ENCODE measurements around the gene ARFGAP1. TPM values are rescaled to one million over a fixed set of nuclear protein-coding genes. Genes with fewer than 3 reads are reported as not detected.
A peak's percentile ranks its signal among the peaks of the same experiment; 100 is the strongest.

The ARFGAP1 gene
- total RNA-seq, 2 experiments from 2014 or later = 73.4 to 77.6 TPM

GRCh38 chr20:63232235-63233060 lies 40.2 kb upstream of the ARFGAP1 start:
- ATAC-seq (no peak), DNase-seq (no peak)
- intact Hi-C loops (cut with DNase I, micrococcal nuclease) = loop anchor here in 1 of 2 experiments (5.0 kb wide), 1 partner anchor 175 kb away; no protein-coding TSS in a partner anchor
- ChIA-PET POLR2A (no interaction called here), CTCF (interaction anchor here (2.4 kb wide), 1 partner anchor 9 kb away, joined by 15 read pairs; no protein-coding TSS in a partner anchor)
- no peaks in the 10 kb centered on the region for H3K36me3 Mint-ChIP-seq (ENCODE audit: low read depth)
- H3K27ac Mint-ChIP-seq = no peak overlapping the region
- H3K4me3 Mint-ChIP-seq = no peak overlapping the region
- H3K4me1 Mint-ChIP-seq = peaks cover 2% of the 10 kb centered on the region
- peaks cover 16% of the 10 kb centered on the region for H3K27me3 Mint-ChIP-seq
- H3K9me3 Mint-ChIP-seq (ENCODE audit: low read depth) = no peaks in the 10 kb centered on the region

- no peak overlapping the region for H3K4me3 Mint-ChIP-seq
- H3K27ac Mint-ChIP-seq = no peak overlapping the region
- H3K9me3 Mint-ChIP-seq (ENCODE audit: low read depth) = no peaks in the 10 kb centered on the region
- H3K4me1 Mint-ChIP-seq = peaks cover 2% of the 10 kb centered on the region
- ATAC-seq (no peak), DNase-seq (no peak)
- no peaks in the 10 kb centered on the region for H3K36me3 Mint-ChIP-seq (ENCODE audit: low read depth)
- H3K27me3 Mint-ChIP-seq = peaks cover 16% of the 10 kb centered on the region
- POLR2A ChIA-PET = no interaction called here
- CTCF ChIA-PET = interaction anchor here (2.4 kb wide), 1 partner anchor 10 kb away, joined by 15 read pairs; no protein-coding TSS in a partner anchor
- intact Hi-C loops (cut with DNase I, micrococcal nuclease) = loop anchor here in 1 of 2 experiments (5.0 kb wide), 1 partner anchor 176 kb away; no protein-coding TSS in a partner anchor
These were observed 39.6 kb upstream of the ARFGAP1 start for GRCh38 chr20:63233061-63233344.

GRCh38 chr20:63233924-63234323 lies 38.7 kb upstream of the ARFGAP1 start:
- no peak overlapping the region for H3K27ac Mint-ChIP-seq
- ChIA-PET CTCF (interaction anchor here (2.4 kb wide), 1 partner anchor 10 kb away, joined by 15 read pairs; no protein-coding TSS in a partner anchor), POLR2A (no interaction called here)
- DNase-seq = no peak
- H3K4me1 Mint-ChIP-seq = peaks cover 2% of the 10 kb centered on the region
- intact Hi-C loops (cut with DNase I, micrococcal nuclease) = loop anchor here in 1 of 2 experiments (5.0 kb wide), 1 partner anchor 177 kb away; no protein-coding TSS in a partner anchor
- no peaks in the 10 kb centered on the region for H3K36me3 Mint-ChIP-seq (ENCODE audit: low read depth)
- no peaks in the 10 kb centered on the region for H3K9me3 Mint-ChIP-seq (ENCODE audit: low read depth)
- peaks cover 16% of the 10 kb centered on the region for H3K27me3 Mint-ChIP-seq
- H3K4me3 Mint-ChIP-seq = no peak overlapping the region
- ATAC-seq = no peak

- Mint-ChIP-seq H3K9me3 (ENCODE audit: low read depth) (no peaks in the 10 kb centered on the region), H3K27me3 (peaks cover 13% of the 10 kb centered on the region)
- POLR2A ChIA-PET = no interaction called here
These were observed 37.8 kb upstream of the ARFGAP1 start for GRCh38 chr20:63234693-63235398.

GRCh38 chr20:63235399-63235983 lies 37.1 kb upstream of the ARFGAP1 start, which contains the start of gene BIRC7:
BIRC7 (plus strand) TSS chr20:63235905; CDS start chr20:63236097, 192 bp downstream.
- peaks cover 2% of the 10 kb centered on the region for H3K4me1 Mint-ChIP-seq
- CTCF ChIA-PET = interaction anchor here (1.1 to 1.8 kb wide), 3 partner anchors 11 to 146 kb away, joined by 3 to 17 read pairs (median 4); no protein-coding TSS in a partner anchor

More at GRCh38 chr20:63234693-63235398, 37.8 kb upstream of the ARFGAP1 start:
- ATAC-seq = peak; percentile 57
- DNase-seq = peak; percentile 46
- Mint-ChIP-seq H3K4me1 (peaks cover 2% of the 10 kb centered on the region), H3K27ac (no peak overlapping the region), H3K36me3 (ENCODE audit: low read depth) (no peaks in the 10 kb centered on the region), H3K4me3 (no peak overlapping the region)
- intact Hi-C loops (cut with DNase I, micrococcal nuclease) = loop anchor here in 1 of 2 experiments (5.0 kb wide), 1 partner anchor 178 kb away; no protein-coding TSS in a partner anchor
- CTCF ChIA-PET = interaction anchor here (1.1 to 1.8 kb wide), 3 partner anchors 11 to 147 kb away, joined by 3 to 17 read pairs (median 4); no protein-coding TSS in a partner anchor

GRCh38 chr20:63236116-63236837 lies 36.3 kb upstream of the ARFGAP1 start:
- peaks cover 2% of the 10 kb centered on the region for H3K4me1 Mint-ChIP-seq
- H3K9me3 Mint-ChIP-seq (ENCODE audit: low read depth) = no peaks in the 10 kb centered on the region
- no peak overlapping the region for H3K27ac Mint-ChIP-seq
- H3K36me3 Mint-ChIP-seq (ENCODE audit: low read depth) = no peaks in the 10 kb centered on the region
- peaks cover 9% of the 10 kb centered on the region for H3K27me3 Mint-ChIP-seq
- ChIA-PET POLR2A (no interaction called here), CTCF (interaction anchor here (1.8 kb wide), 1 partner anchor 12 kb away, joined by 17 read pairs; no protein-coding TSS in a partner anchor)
- intact Hi-C loops (cut with DNase I, micrococcal nuclease) = no loop called here
- no peak for ATAC-seq
- H3K4me3 Mint-ChIP-seq = no peak overlapping the region
- DNase-seq = no peak

More at GRCh38 chr20:63235399-63235983, 37.1 kb upstream of the ARFGAP1 start, which contains the start of gene BIRC7:
- H3K4me3 Mint-ChIP-seq = no peak within 1 kb of the TSS
- ATAC-seq (peak; percentile 60), DNase-seq (peak; percentile 41)
- no peaks in the 10 kb centered on the region for H3K36me3 Mint-ChIP-seq (ENCODE audit: low read depth)
- H3K27me3 Mint-ChIP-seq = peaks cover 9% of the 10 kb centered on the region
- POLR2A ChIA-PET = no interaction called here
- H3K27ac Mint-ChIP-seq = no peak within 1 kb of the TSS
- H3K9me3 Mint-ChIP-seq (ENCODE audit: low read depth) = no peaks in the 10 kb centered on the region
- intact Hi-C loops (cut with DNase I, micrococcal nuclease) = no loop called here

- Mint-ChIP-seq H3K4me3 (no peak overlapping the region), H3K4me1 (peaks cover 2% of the 10 kb centered on the region), H3K9me3 (ENCODE audit: low read depth) (no peaks in the 10 kb centered on the region), H3K27ac (no peak overlapping the region), H3K36me3 (ENCODE audit: low read depth) (no peaks in the 10 kb centered on the region), H3K27me3 (no peaks in the 10 kb centered on the region)
- no peak for ATAC-seq
- DNase-seq = no peak
- ChIA-PET CTCF (no interaction called here), POLR2A (no interaction called here)
- intact Hi-C loops (cut with DNase I, micrococcal nuclease) = no loop called here
These were observed 34.6 kb upstream of the ARFGAP1 start for GRCh38 chr20:63238031-63238430.

GRCh38 chr20:63238514-63239125 lies 34.0 kb upstream of the ARFGAP1 start:
- Mint-ChIP-seq H3K9me3 (ENCODE audit: low read depth) (no peaks in the 10 kb centered on the region), H3K4me3 (no peak overlapping the region), H3K27ac (no peak overlapping the region), H3K4me1 (peaks cover 2% of the 10 kb centered on the region), H3K36me3 (ENCODE audit: low read depth) (no peaks in the 10 kb centered on the region), H3K27me3 (no peaks in the 10 kb centered on the region)
- ATAC-seq = no peak
- ChIA-PET CTCF (no interaction called here), POLR2A (no interaction called here)
- intact Hi-C loops (cut with DNase I, micrococcal nuclease) = no loop called here
- peak; percentile 31 for DNase-seq

- H3K27ac Mint-ChIP-seq = no peak overlapping the region
- POLR2A ChIA-PET = no interaction called here
- CTCF ChIA-PET = no interaction called here
- peaks cover 2% of the 10 kb centered on the region for H3K4me1 Mint-ChIP-seq
- H3K27me3 Mint-ChIP-seq = no peaks in the 10 kb centered on the region
- intact Hi-C loops (cut with DNase I, micrococcal nuclease) = no loop called here
- no peaks in the 10 kb centered on the region for H3K36me3 Mint-ChIP-seq (ENCODE audit: low read depth)
- H3K9me3 Mint-ChIP-seq (ENCODE audit: low read depth) = no peaks in the 10 kb centered on the region
- no peak overlapping the region for H3K4me3 Mint-ChIP-seq
- DNase-seq = no peak
- ATAC-seq = no peak
These were observed 33.2 kb upstream of the ARFGAP1 start for GRCh38 chr20:63239431-63239830.

- H3K4me3 Mint-ChIP-seq = no peak overlapping the region
- intact Hi-C loops (cut with DNase I, micrococcal nuclease) = no loop called here
- peaks cover 2% of the 10 kb centered on the region for H3K4me1 Mint-ChIP-seq
- H3K27me3 Mint-ChIP-seq = no peaks in the 10 kb centered on the region
- no peaks in the 10 kb centered on the region for H3K36me3 Mint-ChIP-seq (ENCODE audit: low read depth)
- H3K27ac Mint-ChIP-seq = no peak overlapping the region
- CTCF ChIA-PET = no interaction called here
- POLR2A ChIA-PET = no interaction called here
- no peaks in the 10 kb centered on the region for H3K9me3 Mint-ChIP-seq (ENCODE audit: low read depth)
- no peak for DNase-seq
- no peak for ATAC-seq
These were observed 32.6 kb upstream of the ARFGAP1 start for GRCh38 chr20:63240004-63240403.

Data from activated CD4-positive, alpha-beta T cell treated with anti-CD3 and anti-CD28 coated beads for 36 hours (primary cell).